ENCODE measurements around the gene PIF1. TPM values are rescaled to one million over a fixed set of nuclear protein-coding genes. Genes with fewer than 3 reads are reported as not detected.

Gene PIF1
- total RNA-seq, 1 donor from 2014 or later = 8.6 TPM

DNA sequence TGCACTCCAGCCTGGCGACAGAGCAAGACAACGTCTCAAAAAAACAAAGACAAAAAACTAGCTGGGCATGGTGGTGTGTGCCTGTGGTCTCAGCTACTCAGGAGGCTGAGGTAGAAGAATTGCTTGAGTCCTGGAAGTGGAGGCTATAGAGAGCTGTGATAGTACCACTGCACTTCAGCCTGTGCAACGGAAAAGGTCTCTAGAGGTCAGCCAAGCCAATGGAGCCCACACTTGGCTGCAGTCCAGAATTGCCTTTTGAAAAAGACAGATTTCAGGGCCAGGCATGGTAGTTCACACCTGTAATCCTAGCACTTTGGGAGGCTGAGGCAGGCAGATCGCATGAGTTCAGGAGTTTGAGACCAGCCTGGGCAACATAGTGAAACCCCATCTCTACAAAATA is 41.7 kb downstream of the PIF1 start:
- H3K36me3 Mint-ChIP-seq (ENCODE audit: unreplicated experiment) = no peaks in the 10 kb centered on the region
- H3K27me3 Mint-ChIP-seq (ENCODE audit: unreplicated experiment) = no peaks in the 10 kb centered on the region
- no peak overlapping the region for H3K4me3 Mint-ChIP-seq (ENCODE audit: unreplicated experiment)
- H3K9me3 Mint-ChIP-seq (ENCODE audit: unreplicated experiment) = no peaks in the 10 kb centered on the region
- H3K27ac Mint-ChIP-seq (ENCODE audit: unreplicated experiment) = no peak overlapping the region
- H3K4me1 Mint-ChIP-seq (ENCODE audit: low read depth, unreplicated experiment) = no peaks in the 10 kb centered on the region
- no peak for DNase-seq
- TF ChIP-seq, protein P1, sequence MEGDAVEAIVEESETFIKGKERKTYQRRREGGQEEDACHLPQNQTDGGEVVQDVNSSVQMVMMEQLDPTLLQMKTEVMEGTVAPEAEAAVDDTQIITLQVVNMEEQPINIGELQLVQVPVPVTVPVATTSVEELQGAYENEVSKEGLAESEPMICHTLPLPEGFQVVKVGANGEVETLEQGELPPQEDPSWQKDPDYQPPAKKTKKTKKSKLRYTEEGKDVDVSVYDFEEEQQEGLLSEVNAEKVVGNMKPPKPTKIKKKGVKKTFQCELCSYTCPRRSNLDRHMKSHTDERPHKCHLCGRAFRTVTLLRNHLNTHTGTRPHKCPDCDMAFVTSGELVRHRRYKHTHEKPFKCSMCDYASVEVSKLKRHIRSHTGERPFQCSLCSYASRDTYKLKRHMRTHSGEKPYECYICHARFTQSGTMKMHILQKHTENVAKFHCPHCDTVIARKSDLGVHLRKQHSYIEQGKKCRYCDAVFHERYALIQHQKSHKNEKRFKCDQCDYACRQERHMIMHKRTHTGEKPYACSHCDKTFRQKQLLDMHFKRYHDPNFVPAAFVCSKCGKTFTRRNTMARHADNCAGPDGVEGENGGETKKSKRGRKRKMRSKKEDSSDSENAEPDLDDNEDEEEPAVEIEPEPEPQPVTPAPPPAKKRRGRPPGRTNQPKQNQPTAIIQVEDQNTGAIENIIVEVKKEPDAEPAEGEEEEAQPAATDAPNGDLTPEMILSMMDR (IDR thresholded peaks at IDR 0.05; ENCODE audit: partially characterized antibody, unreplicated experiment) = no peak

DNA sequence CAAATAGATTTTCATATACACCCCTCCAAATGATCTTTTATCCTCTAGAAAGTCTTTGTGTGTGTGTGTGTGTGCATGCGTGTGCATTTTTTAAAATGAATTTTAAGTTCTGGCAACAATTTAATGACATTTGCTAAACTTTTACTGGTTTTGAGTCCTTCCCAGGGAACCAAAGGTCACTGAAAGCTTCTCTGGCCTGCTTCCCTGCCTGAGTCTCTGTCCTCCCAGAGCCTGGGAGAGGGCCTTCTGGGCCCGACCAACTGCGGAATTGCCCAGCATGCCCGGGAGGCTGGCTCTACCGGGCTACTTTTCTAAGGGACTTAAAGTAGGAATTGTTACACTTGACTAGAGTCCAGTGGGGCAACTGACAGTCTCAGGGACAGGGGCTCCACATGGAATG is 42.7 kb downstream of the PIF1 start:
- no peak overlapping the region for H3K27ac Mint-ChIP-seq (ENCODE audit: unreplicated experiment)
- no peaks in the 10 kb centered on the region for H3K9me3 Mint-ChIP-seq (ENCODE audit: unreplicated experiment)
- DNase-seq = no peak
- no peak overlapping the region for H3K4me3 Mint-ChIP-seq (ENCODE audit: unreplicated experiment)
- H3K27me3 Mint-ChIP-seq (ENCODE audit: unreplicated experiment) = no peaks in the 10 kb centered on the region
- TF ChIP-seq, protein P1 (IDR thresholded peaks at IDR 0.05; ENCODE audit: partially characterized antibody, unreplicated experiment) = no peak
- H3K36me3 Mint-ChIP-seq (ENCODE audit: unreplicated experiment) = no peaks in the 10 kb centered on the region
- no peaks in the 10 kb centered on the region for H3K4me1 Mint-ChIP-seq (ENCODE audit: low read depth, unreplicated experiment)

DNA sequence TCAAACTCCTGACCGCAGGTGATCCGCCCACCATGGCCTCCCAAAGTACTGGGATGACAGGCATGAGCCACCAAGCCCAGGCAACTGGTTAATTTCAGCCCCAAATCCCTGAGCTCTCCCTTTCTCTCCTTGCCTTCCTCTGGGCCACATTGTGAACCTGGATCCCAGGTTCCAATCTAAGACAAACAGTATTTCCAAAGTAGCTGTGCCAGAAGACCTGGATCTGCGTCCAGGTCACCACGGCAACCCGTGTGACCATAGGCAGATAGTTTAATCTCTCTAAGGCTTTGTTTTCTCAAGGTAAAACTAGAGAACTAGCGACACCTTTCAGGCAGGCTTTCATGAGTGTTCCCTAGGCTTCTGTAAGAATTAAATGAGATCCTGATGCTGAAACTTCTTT is 44.1 kb downstream of the PIF1 start:
- TF ChIP-seq, protein P1 (IDR thresholded peaks at IDR 0.05; ENCODE audit: partially characterized antibody, unreplicated experiment) = no peak
- Mint-ChIP-seq H3K4me1 (ENCODE audit: low read depth, unreplicated experiment) (no peaks in the 10 kb centered on the region), H3K4me3 (ENCODE audit: unreplicated experiment) (no peak overlapping the region), H3K27me3 (ENCODE audit: unreplicated experiment) (peaks cover 7% of the 10 kb centered on the region), H3K27ac (ENCODE audit: unreplicated experiment) (no peak overlapping the region), H3K9me3 (ENCODE audit: unreplicated experiment) (no peaks in the 10 kb centered on the region), H3K36me3 (ENCODE audit: unreplicated experiment) (no peaks in the 10 kb centered on the region)
- no peak for DNase-seq

DNA sequence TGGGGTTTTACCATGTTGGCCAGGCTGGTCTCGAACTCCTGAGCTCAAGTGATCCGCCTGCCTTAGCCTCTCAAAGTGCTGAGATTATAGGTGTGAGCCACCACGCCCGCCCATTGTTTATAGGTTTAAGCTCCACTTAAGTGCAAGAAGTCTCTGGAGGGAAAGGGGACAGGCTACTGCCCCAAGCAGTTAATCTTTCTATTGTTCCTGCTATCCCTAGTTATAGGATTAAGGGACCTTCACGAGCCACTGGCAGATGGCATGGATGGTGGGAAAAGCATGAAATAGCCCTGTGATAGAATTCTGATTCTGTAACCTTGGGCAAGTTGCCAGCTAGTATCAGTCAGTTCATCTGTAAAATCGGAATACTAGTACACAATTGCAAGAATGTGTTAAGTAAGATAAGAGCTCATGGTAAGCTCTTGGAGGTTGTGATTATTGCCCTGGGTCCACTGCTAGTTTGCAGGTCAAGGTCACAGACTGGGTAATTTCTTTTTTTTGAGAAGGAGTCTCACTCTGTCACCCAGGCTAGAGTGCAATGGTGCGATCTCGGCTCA is 44.8 kb downstream of the PIF1 start:
- no peaks in the 10 kb centered on the region for H3K36me3 Mint-ChIP-seq (ENCODE audit: unreplicated experiment)
- TF ChIP-seq, protein P1 (IDR thresholded peaks at IDR 0.05; ENCODE audit: partially characterized antibody, unreplicated experiment) = no peak
- no peak for DNase-seq
- peaks cover 7% of the 10 kb centered on the region for H3K27me3 Mint-ChIP-seq (ENCODE audit: unreplicated experiment)
- H3K4me3 Mint-ChIP-seq (ENCODE audit: unreplicated experiment) = no peak overlapping the region
- H3K4me1 Mint-ChIP-seq (ENCODE audit: low read depth, unreplicated experiment) = no peaks in the 10 kb centered on the region
- no peak overlapping the region for H3K27ac Mint-ChIP-seq (ENCODE audit: unreplicated experiment)
- H3K9me3 Mint-ChIP-seq (ENCODE audit: unreplicated experiment) = no peaks in the 10 kb centered on the region

DNA sequence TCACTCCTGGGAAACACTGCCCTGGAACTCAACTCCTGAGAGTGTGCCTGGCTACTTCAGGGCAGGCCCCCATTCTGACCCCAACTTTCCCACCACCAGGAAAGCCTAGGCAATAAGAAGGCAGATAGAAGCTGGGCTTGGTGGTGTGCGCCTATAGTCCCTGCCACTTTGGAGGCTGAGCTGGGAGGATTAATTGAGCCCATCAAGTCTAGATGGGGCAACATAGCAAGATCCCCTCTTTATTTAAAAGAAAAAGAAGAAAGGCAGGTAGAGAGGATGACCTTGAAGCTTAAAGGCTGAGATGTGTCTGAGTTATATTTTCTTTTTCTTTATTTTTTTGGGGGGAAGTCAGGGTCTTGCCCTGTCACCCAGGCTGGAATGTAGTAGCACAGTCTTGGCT is 45.8 kb downstream of the PIF1 start:
- Mint-ChIP-seq H3K9me3 (ENCODE audit: unreplicated experiment) (no peaks in the 10 kb centered on the region), H3K4me1 (ENCODE audit: low read depth, unreplicated experiment) (no peaks in the 10 kb centered on the region), H3K27me3 (ENCODE audit: unreplicated experiment) (peaks cover 7% of the 10 kb centered on the region), H3K36me3 (ENCODE audit: unreplicated experiment) (no peaks in the 10 kb centered on the region), H3K4me3 (ENCODE audit: unreplicated experiment) (no peak overlapping the region), H3K27ac (ENCODE audit: unreplicated experiment) (no peak overlapping the region)
- no peak for DNase-seq
- TF ChIP-seq, protein P1 (IDR thresholded peaks at IDR 0.05; ENCODE audit: partially characterized antibody, unreplicated experiment) = no peak

Measured in glutamatergic neuron (in vitro differentiated cells).